ENCODE results near the gene GOSR1. TPM values are rescaled to one million over a fixed set of nuclear protein-coding genes. Genes with fewer than 3 reads are reported as not detected.
"Not testable (repeated sequence)": the region's sequence is repeated elsewhere in the genome, so short reads cannot be mapped to it uniquely, and the experiment has no call there.

The GOSR1 gene
- total RNA-seq, 4 donors from 2014 or later, result 9.4 to 69.7 (median 45.3) TPM

DNA sequence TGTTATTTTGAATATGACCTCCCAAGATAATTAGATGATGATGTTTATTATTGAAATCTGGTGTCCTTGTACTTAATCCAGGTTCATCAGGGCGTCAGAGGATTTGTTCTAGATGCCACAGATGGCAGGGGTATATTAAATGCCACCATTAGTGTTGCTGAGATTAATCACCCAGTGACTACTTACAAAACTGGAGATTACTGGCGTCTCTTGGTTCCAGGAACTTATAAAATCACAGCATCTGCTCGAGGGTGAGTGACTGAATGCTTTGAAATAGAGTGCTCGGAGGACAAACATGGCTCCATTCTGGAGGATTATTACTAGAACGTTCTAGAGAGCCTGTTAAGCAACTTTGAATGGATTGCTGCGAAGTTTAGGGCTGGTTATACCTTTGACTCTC is 33.5 kb upstream of the GOSR1 start:
- Histone ChIP-seq H3K9me3 (no peaks in the 10 kb centered on the region), H3K27ac (no peak overlapping the region), H3K4me1 (no peaks in the 10 kb centered on the region), H3K36me3 (no peaks in the 10 kb centered on the region), H3K4me3 (no peak overlapping the region), H3K27me3 (no peaks in the 10 kb centered on the region)
- TF ChIP-seq POLR2A (IDR thresholded peaks at IDR 0.05), result no peak
- TF ChIP-seq, protein P1, sequence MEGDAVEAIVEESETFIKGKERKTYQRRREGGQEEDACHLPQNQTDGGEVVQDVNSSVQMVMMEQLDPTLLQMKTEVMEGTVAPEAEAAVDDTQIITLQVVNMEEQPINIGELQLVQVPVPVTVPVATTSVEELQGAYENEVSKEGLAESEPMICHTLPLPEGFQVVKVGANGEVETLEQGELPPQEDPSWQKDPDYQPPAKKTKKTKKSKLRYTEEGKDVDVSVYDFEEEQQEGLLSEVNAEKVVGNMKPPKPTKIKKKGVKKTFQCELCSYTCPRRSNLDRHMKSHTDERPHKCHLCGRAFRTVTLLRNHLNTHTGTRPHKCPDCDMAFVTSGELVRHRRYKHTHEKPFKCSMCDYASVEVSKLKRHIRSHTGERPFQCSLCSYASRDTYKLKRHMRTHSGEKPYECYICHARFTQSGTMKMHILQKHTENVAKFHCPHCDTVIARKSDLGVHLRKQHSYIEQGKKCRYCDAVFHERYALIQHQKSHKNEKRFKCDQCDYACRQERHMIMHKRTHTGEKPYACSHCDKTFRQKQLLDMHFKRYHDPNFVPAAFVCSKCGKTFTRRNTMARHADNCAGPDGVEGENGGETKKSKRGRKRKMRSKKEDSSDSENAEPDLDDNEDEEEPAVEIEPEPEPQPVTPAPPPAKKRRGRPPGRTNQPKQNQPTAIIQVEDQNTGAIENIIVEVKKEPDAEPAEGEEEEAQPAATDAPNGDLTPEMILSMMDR (IDR thresholded peaks at IDR 0.05), result no peak
- DNase-seq, result no peak
- intact Hi-C loops (cut with DNase I; ENCODE audit: low total_unique reads), result no loop called here

DNA sequence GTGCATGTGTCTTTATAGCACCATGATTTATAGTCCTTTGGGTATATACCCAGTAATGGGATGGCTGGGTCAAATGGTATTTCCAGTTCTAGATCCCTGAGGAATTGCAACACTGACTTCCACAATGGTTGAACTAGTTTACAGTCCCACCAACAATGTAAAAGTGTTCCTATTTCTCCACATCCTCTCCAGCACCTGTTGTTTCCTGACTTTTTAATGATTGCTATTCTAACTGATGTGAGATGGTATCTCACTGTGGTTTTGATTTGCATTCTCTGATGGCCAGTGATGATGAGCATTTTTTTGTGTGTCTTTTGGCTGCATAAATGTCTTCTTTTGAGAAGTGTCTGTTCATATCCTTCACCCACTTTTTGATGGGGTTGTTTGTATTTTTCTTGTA is 30.6 kb upstream of the GOSR1 start:
- H3K9me3 ChIP-seq; DNase-seq; H3K27me3 ChIP-seq; H3K4me1 ChIP-seq; intact Hi-C loops (cut with DNase I; ENCODE audit: low total_unique reads); H3K27ac ChIP-seq; H3K4me3 ChIP-seq; H3K36me3 ChIP-seq: not testable (repeated sequence)

DNA sequence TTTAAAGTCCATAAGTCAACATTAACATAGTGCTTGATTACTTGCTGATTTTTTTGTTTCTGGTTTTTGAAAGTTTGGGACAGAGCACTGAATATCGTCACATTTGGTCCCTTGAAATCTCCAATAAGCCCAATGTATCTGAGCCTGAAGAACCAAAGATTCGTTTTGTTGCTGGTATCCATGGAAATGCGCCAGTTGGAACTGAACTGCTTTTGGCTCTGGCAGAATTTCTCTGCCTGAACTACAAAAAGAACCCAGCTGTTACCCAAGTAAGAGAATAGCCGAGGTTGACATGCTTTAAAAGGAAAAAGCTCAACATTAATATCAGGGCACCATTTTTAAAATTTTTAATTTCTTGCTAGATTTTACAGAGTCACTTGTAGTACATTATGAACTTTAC is 27.7 kb upstream of the GOSR1 start:
- no peak overlapping the region for H3K4me3 ChIP-seq
- no peaks in the 10 kb centered on the region for H3K36me3 ChIP-seq
- peaks cover 0 to 6% of the 10 kb centered on the region in 2 donors for H3K4me1 ChIP-seq
- H3K9me3 ChIP-seq, result no peaks in the 10 kb centered on the region
- intact Hi-C loops (cut with DNase I; ENCODE audit: low total_unique reads), result no loop called here
- no peak overlapping the region for H3K27ac ChIP-seq
- DNase-seq, result peak in 1 of 2 donors; percentile 36
- H3K27me3 ChIP-seq, result no peaks in the 10 kb centered on the region
- TF ChIP-seq, protein P1 (IDR thresholded peaks at IDR 0.05), result no peak
- no peak for TF ChIP-seq POLR2A (IDR thresholded peaks at IDR 0.05)

DNA sequence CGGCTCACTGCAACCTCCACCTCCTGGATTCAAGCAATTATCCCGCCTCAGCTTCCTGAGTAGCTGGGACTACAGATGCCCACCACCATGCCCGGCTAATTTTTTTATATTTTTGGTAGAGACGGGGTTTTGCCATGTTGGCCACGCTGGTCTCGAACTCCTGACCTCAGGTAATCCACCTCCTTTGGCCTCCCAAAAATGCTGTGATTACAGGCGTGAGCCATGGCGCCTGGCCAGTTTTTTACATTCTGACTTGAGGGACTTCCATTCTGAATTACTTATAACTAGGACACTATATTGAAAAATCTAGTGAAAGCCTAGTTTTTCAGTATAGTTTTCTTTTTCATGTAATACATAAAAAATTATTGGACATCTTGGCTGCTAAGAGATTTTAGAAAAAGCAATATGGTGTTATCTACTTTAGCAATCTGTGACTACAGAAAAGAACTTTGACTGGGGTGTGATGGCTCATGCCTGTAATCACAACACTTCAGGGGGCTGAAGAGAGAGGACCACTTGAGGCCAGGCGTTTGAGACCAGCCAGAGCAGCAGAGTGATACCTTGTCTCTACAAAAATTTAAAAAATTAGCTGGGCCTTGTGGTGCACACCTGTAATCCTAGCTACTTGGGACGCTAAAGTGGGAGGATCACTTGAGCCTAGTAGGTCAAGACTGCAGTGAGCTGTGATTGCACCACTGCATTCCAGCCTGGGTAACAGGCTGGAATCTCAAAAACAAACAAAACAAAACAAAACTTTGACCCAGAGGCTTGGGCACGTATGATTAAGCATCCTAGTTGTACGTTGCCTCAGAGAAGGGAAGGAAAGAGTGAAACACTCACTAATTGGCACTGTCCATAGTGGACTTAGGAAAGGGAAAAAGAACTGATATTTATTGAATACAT is 26.8 kb upstream of the GOSR1 start:
- Histone ChIP-seq H3K27ac (no peak overlapping the region), H3K9me3 (no peaks in the 10 kb centered on the region), H3K4me1 (peaks cover 0 to 6% of the 10 kb centered on the region in 2 donors), H3K36me3 (no peaks in the 10 kb centered on the region), H3K27me3 (no peaks in the 10 kb centered on the region), H3K4me3 (no peak overlapping the region)
- intact Hi-C loops (cut with DNase I; ENCODE audit: low total_unique reads), result no loop called here
- TF ChIP-seq, protein P1 (IDR thresholded peaks at IDR 0.05), result no peak
- TF ChIP-seq POLR2A (IDR thresholded peaks at IDR 0.05), result no peak
- DNase-seq, result no peak

DNA sequence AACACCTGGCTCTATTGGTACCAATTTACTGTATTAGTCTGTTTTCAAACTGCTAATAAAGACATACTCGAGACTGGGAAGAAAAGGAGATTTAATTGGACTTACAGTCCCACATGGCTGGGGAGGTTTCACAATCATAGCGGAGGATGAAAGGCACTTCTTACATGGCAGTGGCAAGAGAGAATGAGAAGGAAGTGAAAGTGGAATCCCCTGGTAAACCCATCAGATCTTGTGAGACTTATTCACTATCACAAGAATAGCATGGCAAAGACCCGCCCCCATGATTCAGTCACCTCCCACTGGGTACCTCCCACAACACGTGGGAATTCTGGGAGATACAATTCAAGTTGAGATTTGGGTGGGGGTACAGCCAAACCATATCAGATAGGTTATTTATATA is 22.6 kb upstream of the GOSR1 start:
- no peak for DNase-seq
- intact Hi-C loops (cut with DNase I; ENCODE audit: low total_unique reads), result no loop called here
- Histone ChIP-seq H3K27ac (no peak overlapping the region), H3K9me3 (no peaks in the 10 kb centered on the region), H3K27me3 (no peaks in the 10 kb centered on the region), H3K4me1 (peaks cover 0 to under 1% of the 10 kb centered on the region in 2 donors), H3K4me3 (no peak overlapping the region), H3K36me3 (no peaks in the 10 kb centered on the region)
- TF ChIP-seq POLR2A (IDR thresholded peaks at IDR 0.05), result no peak
- TF ChIP-seq, protein P1 (IDR thresholded peaks at IDR 0.05), result no peak
